SU-DHL-6 (cell line): ENCODE measurements around the gene ETFB.

Source experiments
- EZH2phosphoT487 ChIP-seq: fragments of 200-600 bp; sonication (generic), shearing (Covaris generic); conservative IDR thresholded peaks from 2 replicates; pipeline ENCODE4 v1.6.1; 2018; ENCODE audit warnings: mild to moderate bottlenecking, antibody characterized with exemption, low read length, moderate library complexity, mixed read lengths
- TF ChIP-seq, protein P1 (sequence below): fragments of 200-600 bp; sonication (generic); IDR thresholded peaks from one replicate; pipeline ENCODE4 v1.5.1; 2017; ENCODE audit warnings: antibody characterized with exemption, mild to moderate bottlenecking, low read length, moderate library complexity; ENCODE audit not compliant: insufficient read depth, poor library complexity, severe bottlenecking

DNA sequence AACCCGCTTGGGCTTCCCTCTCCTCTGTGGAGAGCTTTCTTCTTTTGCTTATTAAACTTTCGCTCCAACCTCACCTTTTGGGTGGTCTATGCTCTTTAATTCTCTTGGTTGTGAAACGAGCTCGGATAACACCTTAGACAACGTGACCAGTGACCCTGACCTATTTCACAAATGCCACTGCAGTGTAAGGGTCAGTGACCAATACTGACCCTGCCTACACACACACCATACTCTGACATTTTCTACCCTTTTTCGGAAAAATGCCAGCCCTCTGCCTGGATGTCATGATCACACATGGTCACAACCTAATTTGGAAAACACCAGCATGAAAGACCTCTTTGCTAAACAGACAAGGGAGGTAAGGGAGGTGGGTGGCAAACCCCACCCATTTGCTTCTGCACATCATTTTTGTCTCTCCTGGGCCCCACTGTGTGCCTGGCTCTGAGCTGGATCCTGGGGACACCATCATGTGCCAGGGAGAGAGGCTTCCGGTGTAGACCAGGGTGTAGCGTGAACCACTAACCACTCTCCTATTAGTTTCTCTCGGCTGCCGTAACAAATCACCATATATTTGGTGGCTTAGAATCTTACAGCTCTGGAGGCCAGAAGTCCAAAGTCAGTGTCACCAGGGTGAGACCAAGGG is 9.9 kb downstream of the ETFB start:
- TF ChIP-seq, protein P1, sequence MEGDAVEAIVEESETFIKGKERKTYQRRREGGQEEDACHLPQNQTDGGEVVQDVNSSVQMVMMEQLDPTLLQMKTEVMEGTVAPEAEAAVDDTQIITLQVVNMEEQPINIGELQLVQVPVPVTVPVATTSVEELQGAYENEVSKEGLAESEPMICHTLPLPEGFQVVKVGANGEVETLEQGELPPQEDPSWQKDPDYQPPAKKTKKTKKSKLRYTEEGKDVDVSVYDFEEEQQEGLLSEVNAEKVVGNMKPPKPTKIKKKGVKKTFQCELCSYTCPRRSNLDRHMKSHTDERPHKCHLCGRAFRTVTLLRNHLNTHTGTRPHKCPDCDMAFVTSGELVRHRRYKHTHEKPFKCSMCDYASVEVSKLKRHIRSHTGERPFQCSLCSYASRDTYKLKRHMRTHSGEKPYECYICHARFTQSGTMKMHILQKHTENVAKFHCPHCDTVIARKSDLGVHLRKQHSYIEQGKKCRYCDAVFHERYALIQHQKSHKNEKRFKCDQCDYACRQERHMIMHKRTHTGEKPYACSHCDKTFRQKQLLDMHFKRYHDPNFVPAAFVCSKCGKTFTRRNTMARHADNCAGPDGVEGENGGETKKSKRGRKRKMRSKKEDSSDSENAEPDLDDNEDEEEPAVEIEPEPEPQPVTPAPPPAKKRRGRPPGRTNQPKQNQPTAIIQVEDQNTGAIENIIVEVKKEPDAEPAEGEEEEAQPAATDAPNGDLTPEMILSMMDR = no peak
- no peak for TF ChIP-seq EZH2phosphoT487
